Neural progenitor cell (in vitro differentiated cells): ENCODE results near the gene CLDN9.

ENCODE experiments used
- EZH2 ChIP-seq: fragments of 200-600 bp; sonication (generic); IDR thresholded peaks from 2 replicates; pipeline ENCODE4 v1.6.1; 2017; ENCODE audit warnings: antibody characterized with exemption, mild to moderate bottlenecking, moderate library complexity
- EZH2phosphoT487 ChIP-seq: fragments of 200-600 bp; sonication (generic); IDR thresholded peaks from 2 replicates; pipeline ENCODE4 v1.6.1; 2017; ENCODE audit warnings: antibody characterized with exemption
- TF ChIP-seq, protein P1 (sequence below): fragments of 200-600 bp; sonication (generic); IDR thresholded peaks from 2 replicates; pipeline ENCODE4 v1.5.1; 2017; ENCODE audit warnings: antibody characterized with exemption, mild to moderate bottlenecking

DNA sequence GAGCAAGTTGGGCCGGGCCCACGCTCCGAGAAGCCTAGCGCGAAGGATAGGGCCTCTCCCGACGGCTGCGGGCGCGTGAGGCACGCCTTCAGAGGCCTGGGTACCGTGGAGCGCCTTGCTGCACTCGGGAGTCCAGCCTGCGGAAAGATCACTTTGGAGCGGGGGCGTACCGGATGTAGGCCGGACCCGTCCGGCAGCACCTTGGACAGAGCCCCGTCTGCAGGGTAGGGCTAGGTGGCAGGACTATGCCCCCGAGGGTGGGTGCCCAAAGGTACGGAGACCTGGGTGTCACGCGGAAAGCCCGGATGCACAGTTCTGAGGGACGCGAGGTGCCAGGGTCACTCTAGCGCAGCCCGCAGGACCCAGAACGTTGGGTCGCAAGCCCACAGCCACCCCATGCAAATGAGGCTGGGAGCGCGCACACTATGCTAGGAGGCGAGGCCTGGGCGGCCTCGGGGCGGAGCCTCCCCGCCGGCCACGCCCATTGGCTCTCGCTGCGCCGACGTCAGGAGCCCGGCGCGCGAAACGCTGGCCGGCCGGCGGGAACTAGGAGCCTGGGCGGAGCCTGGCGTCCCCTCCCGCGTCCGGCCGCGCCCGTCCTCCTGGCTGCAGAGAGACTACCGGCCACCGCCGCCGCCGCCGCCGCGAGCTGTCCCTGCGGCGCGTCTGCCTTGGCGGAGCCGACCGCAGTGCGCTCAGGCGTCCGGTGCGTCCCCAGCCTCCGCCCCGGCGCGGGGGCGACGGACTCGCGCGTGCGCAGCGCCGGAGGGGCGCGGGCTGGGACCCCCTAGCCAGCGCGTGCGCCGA lies 43.8 kb upstream of the CLDN9 start, which contains the start of gene PAQR4:
- TF ChIP-seq, protein P1, sequence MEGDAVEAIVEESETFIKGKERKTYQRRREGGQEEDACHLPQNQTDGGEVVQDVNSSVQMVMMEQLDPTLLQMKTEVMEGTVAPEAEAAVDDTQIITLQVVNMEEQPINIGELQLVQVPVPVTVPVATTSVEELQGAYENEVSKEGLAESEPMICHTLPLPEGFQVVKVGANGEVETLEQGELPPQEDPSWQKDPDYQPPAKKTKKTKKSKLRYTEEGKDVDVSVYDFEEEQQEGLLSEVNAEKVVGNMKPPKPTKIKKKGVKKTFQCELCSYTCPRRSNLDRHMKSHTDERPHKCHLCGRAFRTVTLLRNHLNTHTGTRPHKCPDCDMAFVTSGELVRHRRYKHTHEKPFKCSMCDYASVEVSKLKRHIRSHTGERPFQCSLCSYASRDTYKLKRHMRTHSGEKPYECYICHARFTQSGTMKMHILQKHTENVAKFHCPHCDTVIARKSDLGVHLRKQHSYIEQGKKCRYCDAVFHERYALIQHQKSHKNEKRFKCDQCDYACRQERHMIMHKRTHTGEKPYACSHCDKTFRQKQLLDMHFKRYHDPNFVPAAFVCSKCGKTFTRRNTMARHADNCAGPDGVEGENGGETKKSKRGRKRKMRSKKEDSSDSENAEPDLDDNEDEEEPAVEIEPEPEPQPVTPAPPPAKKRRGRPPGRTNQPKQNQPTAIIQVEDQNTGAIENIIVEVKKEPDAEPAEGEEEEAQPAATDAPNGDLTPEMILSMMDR, result no peak
- no peak for TF ChIP-seq EZH2
- no peak for TF ChIP-seq EZH2phosphoT487
